ENCODE measurements around the gene MKS1. TPM values are rescaled to one million over a fixed set of nuclear protein-coding genes. Genes with fewer than 3 reads are reported as not detected.

Gene MKS1
- total and polyA plus RNA-seq, 2 donors (not counting 1 experiment from before 2014, with no cell fraction given): 8.7 to 17.8 TPM

GRCh38 chr17:58161566-58161965, 57.5 kb downstream of the MKS1 start:
- Histone ChIP-seq H3K4me1 (ENCODE audit: control insufficient read depth, extremely low read depth, insufficient read depth, low read length) (no peaks in the 10 kb centered on the region), H3K9me3 (ENCODE audit: control insufficient read depth, insufficient read depth, low read depth, low read length) (no peaks in the 10 kb centered on the region), H3K27me3 (ENCODE audit: control insufficient read depth, insufficient read depth, low read length) (peaks cover 12% of the 10 kb centered on the region), H3K27ac (ENCODE audit: insufficient read depth, low read length) (no peak overlapping the region), H3K36me3 (ENCODE audit: control insufficient read depth, insufficient read depth, low read length) (no peaks in the 10 kb centered on the region), H3K4me3 (replicated peaks in 1 of 4; ENCODE audit: control extremely low read depth in 1 of 4, insufficient read depth in 1 of 4, low read depth in 3 of 4, low read length in 4 of 4) (no peak overlapping the region), H3K9ac (ENCODE audit: insufficient read depth, low read length) (no peak overlapping the region), H4K20me1 (ENCODE audit: control insufficient read depth, extremely low read depth, insufficient read depth, low read length) (no peaks in the 10 kb centered on the region), H3K4me2 (ENCODE audit: extremely low read depth, insufficient read depth, low read length) (no peak overlapping the region), H3K79me2 (ENCODE audit: control insufficient read depth, insufficient read depth, low read length) (no peaks in the 10 kb centered on the region), H2AFZ (ENCODE audit: low read length) (no peak overlapping the region)
- TF ChIP-seq CTCF (conservative IDR thresholded peaks at IDR 0.05 in 1 of 2, IDR thresholded peaks at IDR 0.05 in 1 of 2; ENCODE audit: low read depth in 1 of 2, low read length in 2 of 2): no peak
- TF ChIP-seq EZH2 (IDR thresholded peaks at IDR 0.05; ENCODE audit: low read length, missing control alignments): no peak
- no peak for DNase-seq (ENCODE audit: low read depth in 2 of 2)

DNA sequence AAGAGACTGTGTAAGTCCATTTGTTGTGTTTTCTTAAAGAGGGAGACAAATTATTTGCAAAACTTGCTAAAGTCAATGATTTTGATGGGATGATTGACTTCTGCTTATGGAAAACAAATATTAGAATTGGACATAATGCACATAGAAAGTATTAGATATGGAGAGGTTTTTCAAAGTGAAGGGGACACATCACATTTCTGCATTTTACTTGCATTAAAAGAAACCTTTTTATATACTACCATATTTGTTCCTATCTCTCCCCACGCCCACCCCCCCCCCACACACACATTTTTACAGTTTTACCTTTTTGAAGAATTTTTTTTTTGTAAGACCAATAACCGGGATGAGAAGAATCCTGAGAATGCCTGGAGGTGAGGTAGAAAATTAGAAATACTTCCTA, 60.9 kb downstream of the MKS1 start:
- Histone ChIP-seq H4K20me1 (ENCODE audit: control insufficient read depth, extremely low read depth, insufficient read depth, low read length) (no peaks in the 10 kb centered on the region), H3K4me3 (replicated peaks in 1 of 4; ENCODE audit: control extremely low read depth in 1 of 4, insufficient read depth in 1 of 4, low read depth in 3 of 4, low read length in 4 of 4) (no peak overlapping the region), H3K9me3 (ENCODE audit: control insufficient read depth, insufficient read depth, low read depth, low read length) (no peaks in the 10 kb centered on the region), H3K4me2 (ENCODE audit: extremely low read depth, insufficient read depth, low read length) (no peak overlapping the region), H3K27ac (ENCODE audit: insufficient read depth, low read length) (no peak overlapping the region), H3K36me3 (ENCODE audit: control insufficient read depth, insufficient read depth, low read length) (no peaks in the 10 kb centered on the region), H3K79me2 (ENCODE audit: control insufficient read depth, insufficient read depth, low read length) (no peaks in the 10 kb centered on the region), H3K27me3 (ENCODE audit: control insufficient read depth, insufficient read depth, low read length) (peaks cover 15% of the 10 kb centered on the region), H2AFZ (ENCODE audit: low read length) (no peak overlapping the region), H3K9ac (ENCODE audit: insufficient read depth, low read length) (no peak overlapping the region), H3K4me1 (ENCODE audit: control insufficient read depth, extremely low read depth, insufficient read depth, low read length) (no peaks in the 10 kb centered on the region)
- TF ChIP-seq EZH2 (IDR thresholded peaks at IDR 0.05; ENCODE audit: low read length, missing control alignments) (no peak), CTCF (conservative IDR thresholded peaks at IDR 0.05 in 1 of 2, IDR thresholded peaks at IDR 0.05 in 1 of 2; ENCODE audit: low read depth in 1 of 2, low read length in 2 of 2) (no peak)
- no peak for DNase-seq (ENCODE audit: low read depth in 2 of 2)

DNA sequence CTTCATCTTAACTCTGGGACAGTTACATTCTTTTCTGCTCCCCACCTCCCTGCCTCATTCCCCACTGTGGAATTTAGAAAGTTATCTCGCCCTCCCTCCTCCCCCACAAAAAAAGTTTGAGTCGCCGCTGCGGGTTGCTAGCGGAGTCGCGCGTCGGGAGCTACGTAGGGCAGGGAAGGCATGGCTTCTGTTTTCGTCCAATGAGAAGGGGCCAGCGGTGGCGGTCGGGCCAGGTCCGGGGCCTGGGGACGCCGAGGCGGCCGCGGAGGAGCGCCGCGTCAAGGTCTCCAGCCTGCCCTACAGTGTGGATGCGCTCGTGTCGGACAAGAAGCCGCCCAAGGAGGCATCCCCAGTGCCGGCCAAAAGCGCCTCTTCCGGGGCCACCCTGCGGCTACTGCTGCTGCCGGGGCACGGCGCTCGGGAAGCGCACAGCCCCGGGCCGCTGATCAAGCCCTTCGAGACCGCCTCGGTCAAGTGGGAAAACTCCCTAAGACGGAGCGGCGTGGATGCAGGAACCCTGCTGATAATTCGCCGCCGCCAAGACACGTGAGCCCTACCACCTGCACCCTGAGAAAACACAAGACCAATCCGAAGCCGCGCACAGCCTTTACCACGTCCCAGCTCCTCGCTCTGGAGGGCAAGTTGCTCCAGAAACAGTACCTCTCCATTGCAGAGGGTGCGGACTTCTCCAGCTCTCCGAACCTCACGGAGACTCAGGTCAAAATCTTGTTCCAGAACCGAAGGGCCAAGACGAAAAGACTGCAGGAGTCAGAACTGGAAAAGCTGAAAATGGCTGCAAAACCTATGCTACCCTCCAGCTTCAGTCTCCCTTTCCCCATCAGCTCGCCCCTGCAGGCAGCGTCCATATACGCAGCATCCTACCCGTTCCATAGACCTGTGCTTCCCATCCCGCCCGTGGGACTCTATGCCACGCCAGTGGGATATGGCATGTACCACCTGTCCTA, 61.9 kb downstream of the MKS1 start:
- TF ChIP-seq CTCF (conservative IDR thresholded peaks at IDR 0.05 in 1 of 2, IDR thresholded peaks at IDR 0.05 in 1 of 2; ENCODE audit: low read depth in 1 of 2, low read length in 2 of 2) (no peak), EZH2 (IDR thresholded peaks at IDR 0.05; ENCODE audit: low read length, missing control alignments) (peak; percentile 74)
- peak in 1 of 2 donors; percentile 9 for DNase-seq (ENCODE audit: low read depth in 2 of 2)
- H3K27me3 ChIP-seq (ENCODE audit: control insufficient read depth, insufficient read depth, low read length): peaks cover 15% of the 10 kb centered on the region
- H3K4me1 ChIP-seq (ENCODE audit: control insufficient read depth, extremely low read depth, insufficient read depth, low read length): no peaks in the 10 kb centered on the region
- H4K20me1 ChIP-seq (ENCODE audit: control insufficient read depth, extremely low read depth, insufficient read depth, low read length): no peaks in the 10 kb centered on the region
- H3K79me2 ChIP-seq (ENCODE audit: control insufficient read depth, insufficient read depth, low read length): no peaks in the 10 kb centered on the region
- no peak overlapping the region for H2AFZ ChIP-seq (ENCODE audit: low read length)
- no peaks in the 10 kb centered on the region for H3K9me3 ChIP-seq (ENCODE audit: control insufficient read depth, insufficient read depth, low read depth, low read length)
- H3K9ac ChIP-seq (ENCODE audit: insufficient read depth, low read length): no peak overlapping the region
- H3K27ac ChIP-seq (ENCODE audit: insufficient read depth, low read length): no peak overlapping the region
- H3K4me2 ChIP-seq (ENCODE audit: extremely low read depth, insufficient read depth, low read length): peak overlapping the region; percentile 4
- H3K4me3 ChIP-seq (replicated peaks in 1 of 4; ENCODE audit: control extremely low read depth in 1 of 4, insufficient read depth in 1 of 4, low read depth in 3 of 4, low read length in 4 of 4): no peak overlapping the region
- no peaks in the 10 kb centered on the region for H3K36me3 ChIP-seq (ENCODE audit: control insufficient read depth, insufficient read depth, low read length)

Other genes with a start within 250 kb of the MKS1 start
- 37.0 and 51.2 TPM in 2 replicates for gene VEZF1, start 231.0 kb downstream of the MKS1 start, total RNA-seq
- 43.9 and 44.3 TPM in 2 replicates for gene VEZF1, start 231.0 kb downstream of the MKS1 start, polyA plus RNA-seq
- gene SRSF1, start 212.0 kb downstream of the MKS1 start, total RNA-seq: 242 and 307 TPM in 2 replicates
- gene SRSF1, start 212.0 kb downstream of the MKS1 start, polyA plus RNA-seq: 191 and 218 TPM in 2 replicates
- gene DYNLL2, start 135.8 kb downstream of the MKS1 start, total RNA-seq: 32.1 and 32.9 TPM in 2 replicates
- gene DYNLL2, start 135.8 kb downstream of the MKS1 start, polyA plus RNA-seq: 17.1 and 22.7 TPM in 2 replicates
- gene OR4D1, start 70.9 kb downstream of the MKS1 start, total RNA-seq: not detected in 2 replicates
- not detected in 2 replicates for gene OR4D1, start 70.9 kb downstream of the MKS1 start, polyA plus RNA-seq
- gene OR4D2, start 52.3 kb downstream of the MKS1 start, total RNA-seq: not detected in 2 replicates
- not detected in 2 replicates for gene OR4D2, start 52.3 kb downstream of the MKS1 start, polyA plus RNA-seq
- not detected in 2 replicates for gene EPX, start 26.5 kb downstream of the MKS1 start, total RNA-seq
- not detected in 2 replicates for gene EPX, start 26.5 kb downstream of the MKS1 start, polyA plus RNA-seq
- not detected in 2 replicates for gene LPO, start 19.3 kb upstream of the MKS1 start, total RNA-seq
- not detected in 2 replicates for gene LPO, start 19.3 kb upstream of the MKS1 start, polyA plus RNA-seq
- not detected in 2 replicates for gene MPO, start 61.7 kb upstream of the MKS1 start, total RNA-seq
- 0.01 TPM in 2 replicates for gene MPO, start 61.7 kb upstream of the MKS1 start, polyA plus RNA-seq
- 4.0 and 4.9 TPM in 2 replicates for gene TSPOAP1, start 109.5 kb upstream of the MKS1 start, total RNA-seq
- gene TSPOAP1, start 109.5 kb upstream of the MKS1 start, polyA plus RNA-seq: 0.23 and 0.24 TPM in 2 replicates
- gene SUPT4H1, start 132.9 kb upstream of the MKS1 start, total RNA-seq: 41.9 and 48.5 TPM in 2 replicates
- gene SUPT4H1, start 132.9 kb upstream of the MKS1 start, polyA plus RNA-seq: 191 and 207 TPM in 2 replicates
- under 0.01 TPM in 1 of 2 replicates, not detected in the other for gene RNF43, start 198.3 kb upstream of the MKS1 start, total RNA-seq
- gene RNF43, start 198.3 kb upstream of the MKS1 start, polyA plus RNA-seq: 0.02 TPM in 1 of 2 replicates, not detected in the other